Neutrophil (primary cell): ENCODE results near the gene HNRNPUL2.

Source experiments
- H3K27ac ChIP-seq: fragments of 200-600 bp; sonication (generic); 2 replicates; pipeline ENCODE4 v1.5.1; 2016; ENCODE audit warnings: mild to moderate bottlenecking, moderate library complexity
- H3K27me3 ChIP-seq: fragments of 200-600 bp; sonication (generic); 2 replicates; pipeline ENCODE4 v1.6.0; 2016; ENCODE audit warnings: mild to moderate bottlenecking
- H3K36me3 ChIP-seq: fragments of 200-600 bp; sonication (generic); 2 replicates; pipeline ENCODE4 v1.5.1; 2017
- H3K4me1 ChIP-seq, 2 experiments: fragments of 200-600 bp in 1 of 2; sonication (generic) in 1 of 2; 1 replicate in 1 of 2; 2 replicates in 1 of 2; pipeline versions ENCODE4 v1.5.1 to v1.6.1; 2013 to 2016; ENCODE audit warnings: low read depth in 1 of 2, low read length in 1 of 2, mild to moderate bottlenecking in 1 of 2, moderate library complexity in 1 of 2; ENCODE audit not compliant: control insufficient read depth in 1 of 2, insufficient read depth in 1 of 2
- H3K4me3 ChIP-seq, 2 experiments: fragments of 200-600 bp in 1 of 2; sonication (generic) in 1 of 2; 1 replicate in 1 of 2; 2 replicates in 1 of 2; pipeline ENCODE4 v1.5.1; 2013 to 2016; ENCODE audit warnings: low read depth in 1 of 2, low read length in 1 of 2, mild to moderate bottlenecking in 1 of 2, moderate library complexity in 1 of 2
- H3K9me3 ChIP-seq: fragments of 200-600 bp; sonication (generic); 2 replicates; pipeline ENCODE4 v1.5.1; 2016
- TF ChIP-seq, protein P1 (sequence below): fragments of 200-600 bp; sonication (generic); IDR thresholded peaks from 2 replicates; pipeline ENCODE4 v1.5.1; 2016; ENCODE audit warnings: antibody characterized with exemption

HNRNPUL2 gene

DNA sequence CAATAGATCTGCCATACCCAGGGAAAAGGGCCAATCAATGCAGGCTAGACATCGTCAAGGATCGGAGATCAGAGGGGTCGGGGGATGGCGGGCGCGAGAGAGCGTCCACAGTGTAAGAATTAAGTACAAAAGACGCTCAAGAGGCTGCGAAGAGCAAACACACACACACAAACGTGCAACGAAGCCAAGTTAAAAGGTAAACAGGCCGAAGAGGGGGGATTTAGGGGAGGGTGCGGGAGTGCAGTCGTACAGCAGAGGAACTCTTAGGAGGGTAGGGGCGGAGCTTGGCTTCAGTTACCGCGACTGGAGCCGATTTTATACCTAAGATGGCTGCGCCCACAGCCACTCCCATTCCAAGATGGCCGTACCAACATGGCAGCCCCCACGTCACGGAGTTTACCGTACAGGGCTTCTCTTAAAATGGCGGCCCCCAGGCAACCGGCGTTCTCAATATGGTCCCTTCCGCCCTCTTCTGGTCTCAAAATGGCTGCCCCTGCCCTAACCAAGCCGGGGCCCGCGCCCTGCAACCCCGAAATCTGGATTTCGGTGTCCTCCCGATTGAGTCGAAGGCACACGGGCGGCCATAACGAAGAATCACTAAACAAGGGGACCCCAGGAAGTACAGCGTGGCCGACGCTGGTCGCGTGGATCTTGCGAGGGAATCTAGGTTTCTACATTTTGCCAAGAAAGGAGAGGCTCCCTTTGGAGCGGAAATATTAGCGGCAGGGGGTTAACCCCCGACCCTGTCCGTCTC is 17.8 kb downstream of the HNRNPUL2 start:
- H3K36me3 ChIP-seq = peaks cover 36% of the 10 kb centered on the region
- H3K4me1 ChIP-seq = peaks cover 42 to 44% of the 10 kb centered on the region in 2 experiments
- H3K9me3 ChIP-seq = no peaks in the 10 kb centered on the region
- H3K4me3 ChIP-seq = peak overlapping the region; percentile 76 to 86
- H3K27me3 ChIP-seq = no peaks in the 10 kb centered on the region
- H3K27ac ChIP-seq = peak overlapping the region; percentile 91
- TF ChIP-seq, protein P1, sequence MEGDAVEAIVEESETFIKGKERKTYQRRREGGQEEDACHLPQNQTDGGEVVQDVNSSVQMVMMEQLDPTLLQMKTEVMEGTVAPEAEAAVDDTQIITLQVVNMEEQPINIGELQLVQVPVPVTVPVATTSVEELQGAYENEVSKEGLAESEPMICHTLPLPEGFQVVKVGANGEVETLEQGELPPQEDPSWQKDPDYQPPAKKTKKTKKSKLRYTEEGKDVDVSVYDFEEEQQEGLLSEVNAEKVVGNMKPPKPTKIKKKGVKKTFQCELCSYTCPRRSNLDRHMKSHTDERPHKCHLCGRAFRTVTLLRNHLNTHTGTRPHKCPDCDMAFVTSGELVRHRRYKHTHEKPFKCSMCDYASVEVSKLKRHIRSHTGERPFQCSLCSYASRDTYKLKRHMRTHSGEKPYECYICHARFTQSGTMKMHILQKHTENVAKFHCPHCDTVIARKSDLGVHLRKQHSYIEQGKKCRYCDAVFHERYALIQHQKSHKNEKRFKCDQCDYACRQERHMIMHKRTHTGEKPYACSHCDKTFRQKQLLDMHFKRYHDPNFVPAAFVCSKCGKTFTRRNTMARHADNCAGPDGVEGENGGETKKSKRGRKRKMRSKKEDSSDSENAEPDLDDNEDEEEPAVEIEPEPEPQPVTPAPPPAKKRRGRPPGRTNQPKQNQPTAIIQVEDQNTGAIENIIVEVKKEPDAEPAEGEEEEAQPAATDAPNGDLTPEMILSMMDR = peak; percentile 36

DNA sequence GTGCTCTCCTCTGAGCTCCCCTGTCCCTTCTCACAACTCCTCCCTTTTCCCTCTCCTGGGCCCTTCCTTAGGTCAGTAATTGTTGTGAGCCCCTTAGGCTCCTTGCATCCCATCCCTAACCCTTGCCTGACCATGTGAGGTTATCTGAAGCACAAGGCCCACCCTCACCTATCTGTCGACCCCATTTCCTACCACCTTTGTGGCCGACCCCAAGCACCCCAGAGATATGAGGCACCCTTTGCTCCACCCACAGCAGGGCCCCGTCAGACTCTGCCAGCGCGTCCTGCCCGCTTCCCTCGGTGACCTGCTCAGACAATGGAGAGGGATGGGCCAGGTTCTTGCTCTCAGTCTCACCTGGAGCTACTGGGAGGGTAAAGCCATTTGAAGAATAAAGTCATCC is 18.5 kb downstream of the HNRNPUL2 start:
- Histone ChIP-seq H3K36me3 (peaks cover 29% of the 10 kb centered on the region), H3K4me1 (peaks cover 42 to 49% of the 10 kb centered on the region in 2 experiments), H3K4me3 (peak overlapping the region; percentile 76 to 86), H3K27ac (peak overlapping the region; percentile 91), H3K27me3 (no peaks in the 10 kb centered on the region), H3K9me3 (no peaks in the 10 kb centered on the region)
- TF ChIP-seq, protein P1 = no peak

DNA sequence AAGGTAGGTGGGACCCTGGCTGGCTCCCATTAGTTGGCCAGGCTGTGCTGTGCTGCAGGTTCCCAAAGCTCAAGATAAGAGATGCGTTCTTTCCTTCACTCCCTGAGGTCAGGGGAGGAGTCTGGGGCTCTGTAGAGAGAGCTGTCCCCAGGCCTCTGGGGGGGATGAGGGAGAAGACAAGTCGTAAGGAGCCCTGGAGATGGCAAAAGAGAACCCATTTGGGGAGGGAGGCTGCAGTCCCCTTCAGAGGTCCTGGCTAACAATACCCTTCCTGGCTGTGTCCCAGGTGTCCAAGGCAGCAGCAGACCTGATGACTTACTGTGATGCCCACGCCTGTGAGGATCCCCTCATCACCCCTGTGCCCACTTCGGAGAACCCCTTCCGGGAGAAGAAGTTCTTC is 18.9 kb downstream of the HNRNPUL2 start:
- no peaks in the 10 kb centered on the region for H3K9me3 ChIP-seq
- no peaks in the 10 kb centered on the region for H3K27me3 ChIP-seq
- H3K36me3 ChIP-seq = peaks cover 25% of the 10 kb centered on the region
- TF ChIP-seq, protein P1 = no peak
- H3K4me3 ChIP-seq = peak overlapping the region; percentile 76 to 86
- peak overlapping the region; percentile 91 for H3K27ac ChIP-seq
- peaks cover 42 to 52% of the 10 kb centered on the region in 2 experiments for H3K4me1 ChIP-seq

DNA sequence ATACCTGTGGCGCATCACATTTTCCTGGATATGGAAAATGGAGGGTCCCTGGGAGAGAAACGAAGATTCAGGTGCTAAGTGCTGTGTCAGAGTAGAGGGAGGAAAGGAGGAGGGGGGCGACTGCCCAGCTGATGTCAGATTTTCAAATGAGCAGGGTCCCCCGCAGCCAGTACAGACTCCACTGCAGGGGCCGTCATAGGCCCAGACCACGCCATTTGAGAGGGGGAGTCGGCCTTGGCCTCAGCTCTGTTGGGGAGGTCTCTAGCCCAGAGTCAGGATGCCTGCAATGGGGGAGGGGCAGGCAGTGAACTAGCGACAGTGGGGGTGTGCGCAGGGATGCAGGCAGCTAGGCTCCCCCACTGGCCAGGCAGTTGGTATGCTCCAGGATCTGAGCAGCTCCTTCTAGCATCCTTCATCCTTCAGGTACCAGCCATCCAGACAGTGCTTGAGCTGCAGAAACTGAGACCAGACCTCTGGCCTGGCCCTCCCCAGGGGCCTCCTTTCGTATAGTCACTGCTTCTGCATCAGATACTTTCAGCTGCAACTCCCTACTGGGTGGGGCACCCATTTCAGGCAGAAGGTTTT is 19.9 kb downstream of the HNRNPUL2 start, which contains the start of the genes BSCL2 and GNG3:
TSS of gene BSCL2 (minus strand) at position 148 of the 585 bp plus-strand sequence. CDS start 229 bp downstream, outside the sequence.
TSS of gene GNG3 (plus strand) at position 400 of the 585 bp plus-strand sequence. CDS start 620 bp downstream, outside the sequence.
- Histone ChIP-seq H3K4me3 (peak within 1 kb of the TSS; percentile 83 to 86), H3K4me1 (peaks cover 46 to 60% of the 10 kb centered on the region in 2 experiments), H3K27me3 (no peaks in the 10 kb centered on the region), H3K9me3 (no peaks in the 10 kb centered on the region), H3K36me3 (peaks cover 17% of the 10 kb centered on the region), H3K27ac (peak within 1 kb of the TSS; percentile 91)
- TF ChIP-seq, protein P1 = no peak

DNA sequence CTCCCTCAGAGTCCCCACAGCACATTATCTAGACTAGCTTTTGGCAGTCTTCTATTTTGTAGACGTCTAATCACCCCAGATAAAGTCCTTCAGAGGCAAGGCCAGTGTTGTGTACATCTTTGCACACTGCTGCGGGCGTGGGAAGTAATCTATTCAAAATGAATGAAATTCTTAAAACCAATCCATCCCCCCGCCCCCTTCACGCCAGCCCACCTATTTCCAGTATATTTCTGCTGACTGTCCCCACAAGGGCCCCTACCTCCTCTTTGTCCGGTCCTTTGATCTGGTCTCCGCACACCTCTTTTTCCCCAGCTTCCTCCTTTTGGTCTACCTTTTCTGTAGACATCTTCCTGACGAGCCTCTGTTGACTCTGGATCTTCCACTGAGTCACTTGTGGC is 20.4 kb downstream of the HNRNPUL2 start:
- Histone ChIP-seq H3K4me3 (peak overlapping the region; percentile 75 to 83), H3K36me3 (peaks cover 13% of the 10 kb centered on the region), H3K27me3 (no peaks in the 10 kb centered on the region), H3K4me1 (peaks cover 52 to 65% of the 10 kb centered on the region in 2 experiments), H3K9me3 (no peaks in the 10 kb centered on the region), H3K27ac (peak overlapping the region; percentile 78)
- TF ChIP-seq, protein P1 = no peak
